CD4-positive, alpha-beta T cell (primary cell): ENCODE measurements around the gene PLXNA2. TPM values are rescaled to one million over a fixed set of nuclear protein-coding genes. Genes with fewer than 3 reads are reported as not detected.

ENCODE experiments used
- ATAC-seq: fragments of 200-7000 bp; cut with Tn5 transposase; one replicate; pipeline ENCODE4 v1.10.0; 2022; ENCODE audit warnings: mild to moderate bottlenecking; ENCODE audit not compliant: poor library complexity
- CTCF ChIA-PET: fragments of 350-600 bp; sonication (Branson Sonifier 250); formaldehyde crosslinking; loops from one replicate; lab custom pipeline; 2021; ENCODE audit warnings: antibody characterized with exemption, inconsistent platforms; lab: Charles Lee
- POLR2A ChIA-PET: fragments of 350-600 bp; sonication (Branson Sonifier 250); formaldehyde crosslinking; loops from one replicate; lab custom pipeline; 2021; ENCODE audit warnings: antibody characterized with exemption, inconsistent platforms; lab: Charles Lee
- DNase-seq, 14 experiments: peaks; one replicate each; pipeline ENCODE4 v3.0.0-alpha.2; 2013 to 2020; ENCODE audit warnings: mixed read lengths in 2 of 14
- H3K27ac ChIP-seq, 2 donors: one replicate each; pipeline versions ENCODE4 v1.5.1 to v1.7.0; 2013; ENCODE audit warnings: low read length in 2 of 2, low read depth in 1 of 2, mild to moderate bottlenecking in 1 of 2
- H3K27me3 ChIP-seq, 2 experiments: 1 replicate in 1 of 2; 2 replicates in 1 of 2; pipeline versions ENCODE4 v1.6.1 to v1.7.0; 2013; ENCODE audit warnings: low read length in 2 of 2, control low read depth in 1 of 2, mild to moderate bottlenecking in 1 of 2, moderate library complexity in 1 of 2; ENCODE audit not compliant: insufficient read depth in 2 of 2, control insufficient read depth in 1 of 2
- H3K36me3 ChIP-seq: one replicate; pipeline ENCODE4 v1.6.1; 2013; ENCODE audit warnings: low read length, control low read depth; ENCODE audit not compliant: insufficient read depth
- H3K4me1 ChIP-seq: one replicate; pipeline ENCODE4 v1.6.1; 2013; ENCODE audit warnings: low read length, control low read depth; ENCODE audit not compliant: insufficient read depth
- H3K4me3 ChIP-seq: one replicate; pipeline ENCODE4 v1.5.1; 2013; ENCODE audit warnings: mild to moderate bottlenecking, low read length, moderate library complexity
- H3K9me3 ChIP-seq, 2 experiments: 1 replicate in 1 of 2; 2 replicates in 1 of 2; pipeline versions ENCODE4 v1.6.1 to v1.7.0; 2013; ENCODE audit warnings: low read length in 2 of 2, mild to moderate bottlenecking in 2 of 2, control low read depth in 1 of 2, moderate library complexity in 1 of 2; ENCODE audit not compliant: control insufficient read depth in 1 of 2, insufficient read depth in 1 of 2
- H3K27ac Mint-ChIP-seq: one replicate; pipeline ENCODE4 v1.8.0; 2020; ENCODE audit warnings: mixed read lengths
- H3K27me3 Mint-ChIP-seq: one replicate; pipeline ENCODE4 v1.8.0; 2021; ENCODE audit warnings: mixed read lengths
- H3K36me3 Mint-ChIP-seq: one replicate; pipeline ENCODE4 v1.8.0; 2021; ENCODE audit warnings: low read depth, mixed read lengths
- H3K4me1 Mint-ChIP-seq: one replicate; pipeline ENCODE4 v1.8.0; 2021; ENCODE audit warnings: low read depth, mixed read lengths
- H3K4me3 Mint-ChIP-seq: one replicate; pipeline ENCODE4 v1.8.0; 2020; ENCODE audit warnings: mild to moderate bottlenecking, mixed read lengths
- H3K9me3 Mint-ChIP-seq: one replicate; pipeline ENCODE4 v1.8.0; 2020; ENCODE audit warnings: mixed read lengths
- intact Hi-C, 2 experiments: fragments of 100-400 bp; cut with DNase I in 1 of 2; cut with micrococcal nuclease in 1 of 2; formaldehyde crosslinking; loops; one replicate each; pipeline versions ENCODE4 v1.15.1 to v1.9.0; 2023 to 2025; cut with DNase I, micrococcal nuclease
- total RNA-seq, 174 experiments: library from RNA in 2 of 174; stranded (reverse) in 2 of 174; gene quantifications; one replicate each; pipeline ENCODE4 v1.2.3 and lab custom pipeline; 2021 to 2026
- TF ChIP-seq, protein P1 (sequence below): fragments of 200-600 bp; IDR thresholded peaks from one replicate; pipeline ENCODE4 v1.8.0; 2022; ENCODE audit warnings: antibody characterized with exemption, mild to moderate bottlenecking

PLXNA2 gene
- total RNA-seq, 2 experiments from 2014 or later = 0.75 to 0.77 TPM

DNA sequence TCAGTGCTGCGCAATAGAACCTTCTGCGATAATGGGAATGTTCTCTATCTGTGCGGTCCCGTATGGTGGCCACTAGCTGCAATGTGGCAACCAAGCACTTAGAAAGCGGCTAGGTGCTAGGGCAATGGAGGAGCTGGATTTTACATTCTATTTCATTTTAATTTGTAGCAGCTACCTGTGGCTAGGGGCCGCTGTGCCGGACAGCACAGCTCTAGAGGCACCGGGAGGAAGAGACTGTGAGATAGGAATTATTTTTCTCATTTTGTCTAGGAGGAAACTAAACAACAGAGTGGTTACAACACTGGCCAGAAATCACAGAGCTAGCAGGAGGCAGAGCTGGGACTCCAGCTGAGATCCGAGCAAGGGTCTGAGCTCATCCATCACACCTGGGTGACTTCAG is 202.7 kb downstream of the PLXNA2 start:
- no peaks in the 10 kb centered on the region for H3K4me1 Mint-ChIP-seq
- ATAC-seq = no peak
- Histone ChIP-seq H3K9me3 (no peaks in the 10 kb centered on the region), H3K27me3 (peaks cover 0 to 2% of the 10 kb centered on the region in 2 experiments), H3K27ac (no peak overlapping the region), H3K36me3 (no peaks in the 10 kb centered on the region), H3K4me3 (no peak overlapping the region), H3K4me1 (no peaks in the 10 kb centered on the region)
- no peaks in the 10 kb centered on the region for H3K9me3 Mint-ChIP-seq
- TF ChIP-seq, protein P1, sequence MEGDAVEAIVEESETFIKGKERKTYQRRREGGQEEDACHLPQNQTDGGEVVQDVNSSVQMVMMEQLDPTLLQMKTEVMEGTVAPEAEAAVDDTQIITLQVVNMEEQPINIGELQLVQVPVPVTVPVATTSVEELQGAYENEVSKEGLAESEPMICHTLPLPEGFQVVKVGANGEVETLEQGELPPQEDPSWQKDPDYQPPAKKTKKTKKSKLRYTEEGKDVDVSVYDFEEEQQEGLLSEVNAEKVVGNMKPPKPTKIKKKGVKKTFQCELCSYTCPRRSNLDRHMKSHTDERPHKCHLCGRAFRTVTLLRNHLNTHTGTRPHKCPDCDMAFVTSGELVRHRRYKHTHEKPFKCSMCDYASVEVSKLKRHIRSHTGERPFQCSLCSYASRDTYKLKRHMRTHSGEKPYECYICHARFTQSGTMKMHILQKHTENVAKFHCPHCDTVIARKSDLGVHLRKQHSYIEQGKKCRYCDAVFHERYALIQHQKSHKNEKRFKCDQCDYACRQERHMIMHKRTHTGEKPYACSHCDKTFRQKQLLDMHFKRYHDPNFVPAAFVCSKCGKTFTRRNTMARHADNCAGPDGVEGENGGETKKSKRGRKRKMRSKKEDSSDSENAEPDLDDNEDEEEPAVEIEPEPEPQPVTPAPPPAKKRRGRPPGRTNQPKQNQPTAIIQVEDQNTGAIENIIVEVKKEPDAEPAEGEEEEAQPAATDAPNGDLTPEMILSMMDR = no peak
- H3K27ac Mint-ChIP-seq = no peak overlapping the region
- intact Hi-C loops = no loop called here
- no peaks in the 10 kb centered on the region for H3K36me3 Mint-ChIP-seq
- ChIA-PET CTCF (interaction anchor here (0.9 kb wide), 1 partner anchor 44 kb away, joined by 3 read pairs; no protein-coding TSS in a partner anchor), POLR2A (no interaction called here)
- peaks cover 5% of the 10 kb centered on the region for H3K27me3 Mint-ChIP-seq
- DNase-seq = no peak
- H3K4me3 Mint-ChIP-seq = no peak overlapping the region

DNA sequence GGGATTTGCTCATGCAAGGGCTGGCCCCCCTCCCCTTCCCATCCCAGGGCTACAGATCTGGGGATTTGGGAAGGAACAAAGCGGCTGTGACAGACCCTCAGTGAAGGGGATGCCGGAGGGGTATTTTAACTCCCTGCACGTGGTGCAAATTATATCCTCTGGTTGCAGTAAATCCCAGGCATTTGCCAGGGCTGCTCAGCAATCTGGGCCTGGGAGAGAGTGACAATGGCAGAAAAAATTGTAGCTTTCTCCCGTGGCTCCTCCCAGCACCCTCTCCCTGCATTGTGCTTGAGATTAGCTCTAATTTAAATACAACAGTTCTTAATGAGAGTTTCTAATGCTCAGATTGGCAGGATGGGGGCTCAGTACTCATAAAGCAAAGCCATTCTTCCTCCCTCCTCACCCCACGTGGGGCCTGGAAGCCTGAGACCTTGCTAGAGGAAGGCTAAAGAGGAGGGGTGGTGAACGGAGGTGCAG is 203.3 kb downstream of the PLXNA2 start:
- H3K4me3 Mint-ChIP-seq = no peak overlapping the region
- H3K4me3 ChIP-seq = no peak overlapping the region
- H3K9me3 Mint-ChIP-seq = no peaks in the 10 kb centered on the region
- CTCF ChIA-PET = interaction anchor here (0.9 kb wide), 1 partner anchor 43 kb away, joined by 3 read pairs; no protein-coding TSS in a partner anchor
- H3K36me3 ChIP-seq = no peaks in the 10 kb centered on the region
- H3K27me3 Mint-ChIP-seq = peaks cover 5% of the 10 kb centered on the region
- no peak for ATAC-seq
- POLR2A ChIA-PET = no interaction called here
- no peak overlapping the region for H3K27ac ChIP-seq
- no peaks in the 10 kb centered on the region for H3K36me3 Mint-ChIP-seq
- intact Hi-C loops = no loop called here
- H3K9me3 ChIP-seq = no peaks in the 10 kb centered on the region
- TF ChIP-seq, protein P1 = no peak
- H3K27ac Mint-ChIP-seq = no peak overlapping the region
- DNase-seq = no peak
- no peaks in the 10 kb centered on the region for H3K4me1 ChIP-seq
- no peaks in the 10 kb centered on the region for H3K4me1 Mint-ChIP-seq
- peaks cover 0 to 2% of the 10 kb centered on the region in 2 experiments for H3K27me3 ChIP-seq

DNA sequence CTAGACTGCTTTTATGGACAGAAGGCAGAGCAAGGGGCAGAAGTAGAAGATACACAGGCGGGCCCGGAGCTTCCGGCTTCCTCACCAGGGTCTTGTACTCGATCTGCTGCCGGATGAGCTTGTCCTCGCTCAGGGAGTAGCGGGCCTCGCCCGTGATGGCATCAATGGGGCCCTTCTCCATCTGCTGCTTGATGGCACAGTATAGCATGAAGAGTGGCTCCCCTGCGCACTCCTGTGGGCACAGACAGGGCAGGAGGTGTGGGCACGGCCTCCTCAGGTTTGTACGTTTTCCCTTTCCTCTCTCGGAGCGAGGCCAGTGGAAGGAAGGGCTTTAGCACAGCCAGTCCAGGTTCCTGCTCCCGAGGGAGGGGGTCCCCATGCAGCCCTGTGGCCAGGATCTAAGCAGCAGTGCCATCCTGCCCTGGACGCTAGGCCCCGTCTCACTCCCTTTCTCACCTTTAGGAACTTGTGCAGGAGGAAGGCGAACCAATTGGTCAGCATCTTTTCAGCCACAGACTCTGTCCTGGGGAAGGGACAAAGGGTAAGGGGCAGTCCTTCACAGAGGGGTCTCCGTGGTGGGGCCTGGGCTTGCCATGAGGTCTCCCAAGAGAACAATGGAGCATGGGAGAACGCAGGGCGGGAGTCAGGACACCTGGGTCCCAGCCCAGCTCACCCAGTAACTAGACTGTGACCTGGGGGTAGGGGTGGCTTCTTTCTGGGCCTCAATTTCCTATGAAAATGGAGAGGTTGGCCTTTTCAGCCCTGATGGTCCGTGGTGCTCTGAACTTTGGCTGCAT is 204.4 kb downstream of the PLXNA2 start:
- Mint-ChIP-seq H3K9me3 (no peaks in the 10 kb centered on the region), H3K4me3 (no peak overlapping the region), H3K36me3 (no peaks in the 10 kb centered on the region), H3K27me3 (peaks cover 5% of the 10 kb centered on the region), H3K4me1 (no peaks in the 10 kb centered on the region), H3K27ac (no peak overlapping the region)
- DNase-seq (no peak), ATAC-seq (no peak)
- Histone ChIP-seq H3K36me3 (no peaks in the 10 kb centered on the region), H3K9me3 (no peaks in the 10 kb centered on the region), H3K27me3 (peaks cover 0 to 2% of the 10 kb centered on the region in 2 experiments), H3K4me3 (no peak overlapping the region), H3K27ac (no peak overlapping the region), H3K4me1 (no peaks in the 10 kb centered on the region)
- ChIA-PET CTCF (no interaction called here), POLR2A (no interaction called here)
- intact Hi-C loops = no loop called here
- TF ChIP-seq, protein P1 = no peak
